HL-60 (cell line): ENCODE results near the gene LMO2.

Source experiments
- DNase-seq, 2 experiments: peaks; one replicate each; pipeline ENCODE4 v3.0.0-alpha.2; 2010 to 2020; ENCODE audit warnings: low read depth in 1 of 2, low spot score in 1 of 2
- H3K27ac ChIP-seq: fragments of 250-450 bp; sonication (Bioruptor Pico); replicated peaks from 2 replicates; pipeline ENCODE4 v1.5.1; 2020; ENCODE audit warnings: mild to moderate bottlenecking, moderate library complexity
- H3K27me3 ChIP-seq: fragments of 250-450 bp; sonication (Bioruptor Pico); 2 replicates; pipeline ENCODE4 v1.5.1; 2021; ENCODE audit warnings: mild to moderate bottlenecking, moderate library complexity; ENCODE audit not compliant: insufficient read depth, poor library complexity, severe bottlenecking
- H3K4me3 ChIP-seq: replicated peaks from 2 replicates; pipeline ENCODE4 v1.5.1; 2011; ENCODE audit warnings: mild to moderate bottlenecking, control low read depth, low read length; ENCODE audit not compliant: insufficient read depth
- CTCF ChIP-seq: IDR thresholded peaks from one replicate; pipeline ENCODE4 v1.5.1; 2011; ENCODE audit warnings: low read length, control low read depth, inconsistent platforms; ENCODE audit not compliant: insufficient read depth
- GABPA ChIP-seq: IDR thresholded peaks from 2 replicates; pipeline ENCODE4 v1.6.1; 2012; ENCODE audit warnings: low read depth
- POLR2AphosphoS5 ChIP-seq: IDR thresholded peaks from 2 replicates; pipeline ENCODE4 v1.6.1; 2012; ENCODE audit warnings: low read depth
- REST ChIP-seq: IDR thresholded peaks from 2 replicates; pipeline ENCODE4 v1.6.1; 2012; ENCODE audit warnings: low read depth; ENCODE audit not compliant: insufficient replicate concordance
- SPI1 ChIP-seq: IDR thresholded peaks from 2 replicates; pipeline ENCODE4 v1.6.1; 2012; ENCODE audit warnings: low read depth, mild to moderate bottlenecking, borderline replicate concordance
- long read RNA-seq: library from polyadenylated mRNA; unstranded; transcript quantifications from one replicate; pipeline ENCODE4 v2.0.0, GENCODE V29; 2020

Gene LMO2
- long read RNA-seq, partial matches to known transcripts = 0 of 21 reads
- long read RNA-seq, other reads (novel, unspliced or antisense) = 20 of 21 reads

GRCh38 chr11:33891714-33892327 is at the start of gene LMO2:
Gene LMO2, minus strand, starts transcription at chr11:33892076. Its CDS starts 22,360 bp downstream, at chr11:33869716.
- Histone ChIP-seq H3K27ac (peak within 1 kb of the TSS; percentile 94), H3K27me3 (no peaks in the 10 kb centered on the region), H3K4me3 (peak within 1 kb of the TSS; percentile 68)
- DNase-seq = peak; percentile 82 to 96
- TF ChIP-seq SPI1 (0 out of 2 replicates have a peak, but pooled peaks have one; percentile 0), REST (peak; percentile 42), GABPA (no peak), POLR2AphosphoS5 (peak; percentile 80)

GRCh38 chr11:33940538-33940815 is 48.6 kb upstream of the LMO2 start:
- H3K27ac ChIP-seq = 0 out of 2 replicates have a peak overlapping the region, but pooled peaks have one; percentile 59
- no peak for DNase-seq
- H3K27me3 ChIP-seq = no peaks in the 10 kb centered on the region
- no peak overlapping the region for H3K4me3 ChIP-seq
- TF ChIP-seq GABPA = no peak
- TF ChIP-seq CTCF = no peak
- no peak for TF ChIP-seq SPI1

- Histone ChIP-seq H3K27me3 (no peaks in the 10 kb centered on the region), H3K27ac (peak overlapping the region; percentile 44), H3K4me3 (no peak overlapping the region)
- TF ChIP-seq POLR2AphosphoS5 (no peak), GABPA (no peak), CTCF (no peak), REST (no peak), SPI1 (no peak; the same call in 1 of the 2 replicates)
- DNase-seq = peak in 1 of 2 experiments; percentile 50
These were observed 45.1 kb upstream of the LMO2 start for GRCh38 chr11:33936725-33937604.
